Body of pancreas (tissue), 4 donors: ENCODE measurements around the gene B3GALNT2.
"Not testable (repeated sequence)": the region's sequence is repeated elsewhere in the genome, so short reads cannot be mapped to it uniquely, and the experiment has no call there.

ENCODE experiments used
- CTCF ChIP-seq, 7 experiments: fragments of 450-650 bp in 4 of 7; fragments of 200-600 bp in 3 of 7; sonication (generic) in 3 of 7; IDR thresholded peaks; one replicate each; pipeline ENCODE4 v1.5.1; 2016 to 2019; ENCODE audit warnings: antibody characterized with exemption in 7 of 7
- POLR2A ChIP-seq, 3 donors: fragments of 450-650 bp; IDR thresholded peaks; one replicate each; pipeline ENCODE4 v1.6.1; 2016; ENCODE audit warnings: antibody characterized with exemption in 3 of 3, mild to moderate bottlenecking in 2 of 3

GRCh38 chr1:235546369-235547155 is 42.3 kb upstream of the B3GALNT2 start:
- not testable (repeated sequence) for TF ChIP-seq CTCF, POLR2A (IDR thresholded peaks at IDR 0.05)
